Gastrocnemius medialis (tissue), 4 donors: ENCODE data around the gene MTARC1.

ENCODE experiments used
- POLR2A ChIP-seq, 2 donors: fragments of 450-650 bp; IDR thresholded peaks; one replicate each; pipeline ENCODE4 v1.6.1; 2017; ENCODE audit warnings: antibody characterized with exemption in 2 of 2, mild to moderate bottlenecking in 2 of 2, moderate library complexity in 2 of 2
- TF ChIP-seq, protein P1 (sequence below), 5 experiments: fragments of 450-650 bp in 3 of 5; fragments of 200-600 bp in 2 of 5; sonication (generic) in 2 of 5; IDR thresholded peaks in 4 of 5; conservative IDR thresholded peaks in 1 of 5; 1 replicate in 4 of 5; 2 replicates in 1 of 5; pipeline ENCODE4 v1.5.1; 2016 to 2019; ENCODE audit warnings: antibody characterized with exemption in 5 of 5, mild to moderate bottlenecking in 3 of 5, moderate library complexity in 3 of 5

DNA sequence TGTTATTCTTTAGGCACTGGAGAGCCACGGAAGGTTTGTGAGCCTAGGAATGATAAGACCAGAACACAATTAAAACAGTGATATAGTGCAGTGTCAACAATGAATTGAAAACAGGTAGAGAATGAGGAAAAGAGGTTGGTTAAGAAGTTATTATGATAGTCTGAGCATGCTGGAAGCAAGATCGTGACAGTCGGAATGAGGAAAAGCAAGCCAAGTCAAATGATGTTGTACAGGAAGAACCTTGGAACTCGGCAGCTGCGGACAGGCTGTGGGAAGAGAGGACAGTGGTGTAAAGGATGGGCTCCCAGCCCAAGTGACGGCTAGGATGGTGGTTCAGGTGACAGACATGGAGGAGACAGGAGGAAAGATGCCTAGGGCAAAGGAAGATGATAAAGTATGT is 25.6 kb downstream of the MTARC1 start:
- TF ChIP-seq, protein P1, sequence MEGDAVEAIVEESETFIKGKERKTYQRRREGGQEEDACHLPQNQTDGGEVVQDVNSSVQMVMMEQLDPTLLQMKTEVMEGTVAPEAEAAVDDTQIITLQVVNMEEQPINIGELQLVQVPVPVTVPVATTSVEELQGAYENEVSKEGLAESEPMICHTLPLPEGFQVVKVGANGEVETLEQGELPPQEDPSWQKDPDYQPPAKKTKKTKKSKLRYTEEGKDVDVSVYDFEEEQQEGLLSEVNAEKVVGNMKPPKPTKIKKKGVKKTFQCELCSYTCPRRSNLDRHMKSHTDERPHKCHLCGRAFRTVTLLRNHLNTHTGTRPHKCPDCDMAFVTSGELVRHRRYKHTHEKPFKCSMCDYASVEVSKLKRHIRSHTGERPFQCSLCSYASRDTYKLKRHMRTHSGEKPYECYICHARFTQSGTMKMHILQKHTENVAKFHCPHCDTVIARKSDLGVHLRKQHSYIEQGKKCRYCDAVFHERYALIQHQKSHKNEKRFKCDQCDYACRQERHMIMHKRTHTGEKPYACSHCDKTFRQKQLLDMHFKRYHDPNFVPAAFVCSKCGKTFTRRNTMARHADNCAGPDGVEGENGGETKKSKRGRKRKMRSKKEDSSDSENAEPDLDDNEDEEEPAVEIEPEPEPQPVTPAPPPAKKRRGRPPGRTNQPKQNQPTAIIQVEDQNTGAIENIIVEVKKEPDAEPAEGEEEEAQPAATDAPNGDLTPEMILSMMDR (IDR thresholded peaks at IDR 0.05 in 4 of 5, conservative IDR thresholded peaks at IDR 0.05 in 1 of 5), result no peak
- TF ChIP-seq POLR2A (IDR thresholded peaks at IDR 0.05), result no peak
